ELF-1 (cell line): Measurements from ENCODE around the gene HUS1B.
"Not testable (repeated sequence)": the region's sequence is repeated elsewhere in the genome, so short reads cannot be mapped to it uniquely, and the experiment has no call there.

Experiments
- DNase-seq: peaks from one replicate; pipeline ENCODE4 v3.0.0-alpha.2; 2016; ENCODE audit warnings: low read depth, low spot score

HUS1B gene

DNA sequence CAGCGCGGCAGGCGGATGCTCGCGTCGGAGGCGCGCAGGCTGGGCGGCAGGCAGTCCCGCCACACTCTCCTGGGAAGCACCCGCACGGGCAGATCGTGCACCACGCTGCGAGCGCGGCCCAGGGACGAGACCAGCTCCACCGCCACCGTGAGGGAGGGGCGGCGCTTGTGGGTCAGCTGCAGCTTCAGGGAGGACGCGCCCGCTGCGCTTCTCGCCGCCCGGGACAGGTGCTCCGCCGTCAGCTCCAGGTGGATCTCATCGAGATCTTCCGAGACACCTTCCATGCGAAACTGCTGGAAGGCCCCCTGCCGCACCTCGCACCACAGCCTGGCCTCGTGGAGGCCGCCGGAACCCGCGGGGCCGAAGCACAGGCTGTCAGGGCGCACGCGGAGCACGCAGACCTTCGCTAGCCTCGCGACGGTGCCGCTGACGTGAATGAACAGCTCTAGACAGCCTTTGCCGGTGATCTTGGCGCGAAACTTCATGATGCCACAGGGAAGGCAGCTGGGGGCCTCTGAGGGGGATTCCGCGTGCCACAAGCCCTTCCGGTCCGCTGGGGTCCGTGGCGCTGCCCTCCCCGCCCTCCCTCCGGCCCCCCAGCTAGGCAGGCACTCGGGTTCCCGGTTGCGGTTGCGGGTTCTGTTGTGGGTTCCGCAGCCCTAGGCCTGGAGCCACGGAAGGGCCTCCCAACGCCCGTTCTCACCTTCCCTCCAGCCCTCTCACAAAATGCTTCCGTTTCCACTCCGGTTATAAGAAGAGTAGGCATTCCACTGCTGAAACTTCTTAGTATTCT, at the start of gene HUS1B:
HUS1B (minus strand) TSS at position 641 of the 793 bp plus-strand sequence; CDS start at position 485, 156 bp downstream.
- peak; percentile 47 for DNase-seq

- no peak for DNase-seq
Measured at GRCh38 chr6:706146-706545, 49.2 kb upstream of the HUS1B start.

- no peak for DNase-seq
Measured at GRCh38 chr6:705047-705446, 48.1 kb upstream of the HUS1B start.

- DNase-seq: no peak
Measured at GRCh38 chr6:704046-704445, 47.1 kb upstream of the HUS1B start.

DNA sequence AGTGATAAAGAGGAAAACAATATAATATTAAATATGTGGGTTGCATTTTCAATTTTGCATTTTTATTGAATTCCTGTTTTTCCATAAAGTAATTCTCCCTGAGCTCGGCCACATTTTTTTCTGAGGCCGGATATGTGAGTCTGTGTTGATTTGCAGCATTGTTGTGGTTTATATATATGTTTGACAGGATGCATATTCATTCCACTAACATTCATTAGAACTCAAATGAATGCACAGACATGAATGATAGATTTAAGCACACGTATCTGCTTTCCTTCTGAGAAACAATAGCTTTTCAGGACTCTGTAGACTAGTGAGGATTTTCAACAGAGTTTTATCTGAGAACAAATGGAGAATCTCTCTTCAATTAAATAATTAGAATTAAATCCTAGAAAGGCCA, 46.7 kb upstream of the HUS1B start:
- no peak for DNase-seq

DNA sequence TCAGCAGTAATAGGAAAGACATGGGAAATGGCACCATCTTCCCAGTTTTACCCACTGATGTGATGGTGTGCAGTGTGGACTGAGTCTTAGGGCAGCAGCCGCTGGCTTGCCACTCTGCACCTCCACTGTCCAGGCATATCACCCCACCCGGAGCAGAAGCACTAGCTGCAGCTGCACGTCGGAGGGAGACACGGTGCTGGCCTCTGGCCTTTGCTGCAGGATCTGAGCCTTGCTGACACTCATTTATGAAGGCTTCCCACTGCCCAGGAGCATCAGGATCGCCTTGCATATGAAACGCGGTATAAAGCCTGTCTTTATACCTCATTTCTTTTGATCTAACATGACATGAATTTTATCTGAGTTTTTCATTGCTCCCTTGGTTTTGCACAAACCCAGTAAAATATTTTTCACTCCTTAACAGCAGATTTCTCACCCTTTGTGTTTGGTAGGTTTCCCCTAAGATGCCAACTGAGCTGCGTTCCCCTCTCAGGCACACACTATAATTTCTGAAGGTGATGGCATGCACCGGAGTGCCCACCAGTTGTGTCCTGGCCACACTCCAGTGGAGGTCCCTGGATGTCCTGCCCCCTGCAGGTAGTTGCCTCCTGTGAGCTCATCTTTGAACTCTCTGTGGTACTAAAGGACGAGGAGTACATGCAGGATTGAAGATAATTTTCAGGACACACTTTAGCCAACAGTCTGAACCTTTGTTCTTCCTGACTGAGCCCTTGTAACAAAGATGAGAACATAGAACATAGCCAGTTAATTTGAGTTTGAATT, 45.0 kb upstream of the HUS1B start:
- no peak for DNase-seq

DNA sequence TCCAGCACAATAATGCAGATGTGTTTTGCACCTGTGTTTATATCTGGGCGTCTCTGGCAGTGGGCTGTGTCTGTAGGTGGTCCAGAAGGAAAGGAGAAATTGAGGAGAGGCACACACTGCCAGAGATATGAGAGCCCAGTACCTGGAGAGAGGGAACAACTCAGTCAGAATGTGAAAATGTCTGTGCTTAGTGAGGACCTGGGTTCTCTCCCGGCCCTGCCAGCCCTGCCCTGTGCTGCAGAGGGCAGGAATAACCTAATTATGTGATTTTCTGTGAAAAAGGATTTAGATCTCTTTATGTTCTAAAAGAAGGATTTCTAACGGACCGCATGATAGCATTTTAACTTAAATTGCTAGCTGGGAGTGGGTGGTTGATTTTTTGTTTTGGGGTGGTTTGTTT, 44.3 kb upstream of the HUS1B start:
- no peak for DNase-seq

GRCh38 chr6:700490-700889, 43.6 kb upstream of the HUS1B start:
- DNase-seq: no peak

DNA sequence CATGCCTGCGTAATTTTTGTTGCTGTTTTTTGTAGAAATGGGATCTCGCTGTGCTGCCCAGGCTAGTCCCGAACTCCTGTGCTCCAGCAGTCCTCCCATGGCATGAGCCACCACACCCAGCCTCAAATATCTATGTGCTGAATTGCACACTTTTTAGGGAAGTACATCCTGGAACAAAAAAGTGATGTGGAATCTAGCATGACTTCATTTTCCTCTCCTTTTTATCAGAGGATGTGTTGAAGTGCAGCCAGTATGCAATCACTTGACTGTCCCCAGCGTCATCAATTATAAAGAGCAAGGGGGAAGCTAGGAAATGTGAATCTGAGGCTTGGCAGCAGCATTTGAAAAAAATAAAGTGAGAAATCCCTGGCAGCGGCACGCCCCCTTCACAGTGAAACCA, 42.4 kb upstream of the HUS1B start:
- no peak for DNase-seq

DNA sequence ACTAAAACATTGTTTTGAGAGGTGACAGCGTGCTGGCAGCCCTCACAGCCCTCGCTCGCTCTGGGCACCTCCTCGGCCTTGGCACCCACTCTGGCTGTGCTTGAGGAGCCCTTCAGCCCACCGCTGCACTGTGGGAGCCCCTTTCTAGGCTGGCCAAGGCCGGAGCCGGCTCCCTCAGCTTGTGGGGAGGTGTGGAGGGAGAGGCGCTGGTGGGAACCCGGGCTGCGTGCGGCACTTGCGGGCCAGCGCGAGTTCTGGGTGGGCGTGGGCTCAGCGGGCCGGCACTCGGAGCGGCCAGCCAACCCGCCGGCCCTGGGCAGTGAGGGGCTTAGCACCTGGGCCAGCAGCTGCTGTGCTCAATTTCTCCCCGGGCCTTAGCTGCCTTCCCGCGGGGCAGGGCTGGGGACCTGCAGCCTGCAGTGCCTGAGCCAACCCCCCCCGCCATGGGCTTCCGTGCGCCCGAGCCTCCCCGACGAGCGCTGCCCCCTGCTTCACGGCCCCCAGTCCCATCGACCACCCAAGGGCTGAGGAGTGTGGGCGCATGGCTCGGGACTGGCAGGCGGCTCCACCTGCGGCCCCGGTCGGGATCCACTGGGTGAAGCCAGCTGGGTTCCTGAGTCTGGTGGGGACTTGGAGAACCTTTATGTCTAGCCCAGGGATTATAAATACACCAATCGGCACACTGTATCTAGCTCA, 37.7 kb upstream of the HUS1B start:
- not testable (repeated sequence) for DNase-seq

DNA sequence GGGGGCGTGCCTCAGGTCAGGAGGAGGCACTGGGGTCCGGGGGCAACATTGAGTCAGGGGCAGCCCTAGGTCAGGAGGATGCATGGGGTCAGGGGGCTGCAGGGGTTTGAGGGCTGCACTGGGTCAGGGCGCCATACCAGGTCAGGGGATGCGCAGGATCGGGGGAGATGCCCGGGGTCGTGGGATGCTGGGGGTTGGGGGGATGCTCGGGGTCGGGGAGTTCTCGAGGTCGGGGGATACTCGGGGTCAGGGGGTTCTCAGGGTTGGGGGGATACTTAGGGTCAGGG, 36.8 kb upstream of the HUS1B start:
- no peak for DNase-seq

- DNase-seq: peak; percentile 91
Measured at GRCh38 chr6:692858-693722, 36.2 kb upstream of the HUS1B start, which contains the start of gene EXOC2. TSS of gene EXOC2 (minus strand) at chr6:693139. CDS start at chr6:637818, 55,321 bp downstream.

- DNase-seq: peak; percentile 71
Measured at GRCh38 chr6:692356-692851, 35.5 kb upstream of the HUS1B start.

DNA sequence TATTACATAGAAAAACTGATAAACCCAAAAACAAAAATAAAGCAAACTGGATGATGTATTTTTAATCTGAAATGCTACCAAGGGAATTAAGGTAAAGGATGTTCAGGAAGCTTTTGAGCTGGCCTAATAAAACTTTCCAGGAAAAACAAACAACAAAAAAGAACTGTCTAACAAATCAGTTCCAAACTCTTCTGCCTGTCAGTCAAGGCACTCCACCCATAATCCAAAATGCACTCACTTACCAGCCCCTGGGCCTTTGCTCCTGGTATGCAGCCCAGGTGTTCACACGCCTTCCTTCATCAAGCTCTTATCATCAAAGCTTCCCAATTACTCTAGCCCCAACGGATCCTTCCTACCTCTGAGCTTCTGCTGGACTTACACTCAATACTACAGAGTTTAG, 32.3 kb upstream of the HUS1B start:
- no peak for DNase-seq

GRCh38 chr6:686497-686896, 29.6 kb upstream of the HUS1B start:
- DNase-seq: no peak

- no peak for DNase-seq
Measured at GRCh38 chr6:684831-685636, 28.1 kb upstream of the HUS1B start.

DNA sequence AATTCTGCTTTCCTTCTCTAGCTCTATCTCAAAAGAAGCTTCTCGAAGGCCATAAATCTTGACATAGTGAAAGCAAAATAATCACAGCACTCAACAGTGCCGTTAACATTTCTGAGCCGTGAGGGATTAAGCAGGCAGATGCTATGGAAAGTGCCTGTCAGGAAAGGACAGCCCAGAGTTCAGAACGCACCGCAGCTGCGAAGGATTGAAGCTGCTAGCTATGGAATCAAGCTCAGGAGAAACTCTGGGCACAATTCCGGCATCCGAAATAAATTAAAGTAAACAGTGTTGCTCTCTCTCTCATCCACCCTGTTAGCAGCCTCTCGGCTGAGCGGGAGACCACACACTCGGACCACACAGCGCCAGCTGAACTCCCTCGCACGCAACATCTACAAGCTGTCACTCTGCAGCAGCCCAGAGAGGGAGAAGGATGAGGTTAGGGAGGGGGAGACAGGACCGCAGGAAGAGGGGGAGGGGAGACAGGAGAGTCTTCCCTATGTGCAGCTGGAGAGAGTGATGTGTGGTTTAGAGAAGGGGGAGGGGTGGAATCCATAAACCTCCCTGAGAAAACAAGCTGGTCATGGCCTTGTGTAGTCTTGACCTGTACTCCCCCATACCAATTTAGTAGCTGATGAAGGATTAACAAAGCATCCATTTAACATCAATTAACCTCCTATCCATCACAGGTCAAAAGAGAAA, 27.0 kb upstream of the HUS1B start:
- peak; percentile 83 for DNase-seq

DNA sequence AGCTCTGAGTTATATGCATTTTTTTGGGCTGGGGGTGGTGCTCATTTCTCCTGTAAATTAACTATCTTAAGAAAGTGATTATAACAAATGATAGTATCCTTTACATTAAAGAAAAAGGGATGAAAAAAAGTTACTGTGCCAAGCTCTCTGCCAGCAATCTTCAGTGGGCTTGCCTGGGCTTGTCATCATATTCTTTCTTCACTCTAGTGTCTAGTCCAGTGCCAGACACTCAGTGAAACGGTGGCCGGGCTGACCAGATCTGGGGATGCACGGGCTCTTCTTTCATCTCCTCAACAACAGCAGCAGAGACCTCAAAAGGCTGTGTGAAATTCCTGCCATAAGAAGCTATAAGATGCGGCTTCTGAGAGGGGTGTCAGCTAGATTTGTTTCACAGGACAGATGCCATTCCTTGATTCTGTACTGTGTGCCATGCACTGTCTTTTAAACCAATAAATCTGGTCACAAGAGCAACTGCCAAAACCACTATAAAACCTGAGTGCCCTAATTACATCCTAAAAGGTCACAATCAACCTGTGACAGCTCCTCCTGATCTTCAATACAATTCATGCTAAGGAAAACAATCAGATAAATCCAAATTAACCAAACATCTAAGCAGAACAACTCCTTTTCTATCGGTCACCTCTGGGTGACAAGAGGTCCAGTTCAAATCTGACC, 23.9 kb upstream of the HUS1B start:
- peak; percentile 21 for DNase-seq

DNA sequence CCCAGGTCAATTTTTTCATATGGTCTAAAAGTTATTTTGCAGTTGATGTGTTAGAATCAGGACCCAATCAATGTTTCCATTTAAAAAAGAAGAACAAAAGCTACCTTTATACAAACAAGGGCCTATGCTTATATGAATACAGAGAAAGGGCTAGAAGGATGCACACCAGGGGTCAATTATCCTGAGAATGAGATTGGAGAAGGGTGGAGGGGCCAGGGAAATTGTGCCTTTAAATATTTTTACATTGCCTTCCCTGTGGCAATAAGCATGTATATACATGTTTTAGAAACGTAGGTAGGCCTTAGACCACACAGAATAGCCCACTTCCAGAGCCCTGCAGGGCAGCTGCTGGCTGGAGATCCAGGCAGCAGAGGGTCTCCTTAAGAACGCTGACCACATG, 23.4 kb upstream of the HUS1B start:
- DNase-seq: no peak
